Epidermal melanocyte (primary cell): ENCODE data around the gene SIAH3.
"Not testable (repeated sequence)": the region's sequence is repeated elsewhere in the genome, so short reads cannot be mapped to it uniquely, and the experiment has no call there.

Source experiments
- DNase-seq: peaks from one replicate; pipeline ENCODE4 v3.0.0; 2011; ENCODE audit warnings: low spot score; ENCODE audit not compliant: insufficient read length

SIAH3 gene, protein sequence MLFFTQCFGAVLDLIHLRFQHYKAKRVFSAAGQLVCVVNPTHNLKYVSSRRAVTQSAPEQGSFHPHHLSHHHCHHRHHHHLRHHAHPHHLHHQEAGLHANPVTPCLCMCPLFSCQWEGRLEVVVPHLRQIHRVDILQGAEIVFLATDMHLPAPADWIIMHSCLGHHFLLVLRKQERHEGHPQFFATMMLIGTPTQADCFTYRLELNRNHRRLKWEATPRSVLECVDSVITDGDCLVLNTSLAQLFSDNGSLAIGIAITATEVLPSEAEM

DNA sequence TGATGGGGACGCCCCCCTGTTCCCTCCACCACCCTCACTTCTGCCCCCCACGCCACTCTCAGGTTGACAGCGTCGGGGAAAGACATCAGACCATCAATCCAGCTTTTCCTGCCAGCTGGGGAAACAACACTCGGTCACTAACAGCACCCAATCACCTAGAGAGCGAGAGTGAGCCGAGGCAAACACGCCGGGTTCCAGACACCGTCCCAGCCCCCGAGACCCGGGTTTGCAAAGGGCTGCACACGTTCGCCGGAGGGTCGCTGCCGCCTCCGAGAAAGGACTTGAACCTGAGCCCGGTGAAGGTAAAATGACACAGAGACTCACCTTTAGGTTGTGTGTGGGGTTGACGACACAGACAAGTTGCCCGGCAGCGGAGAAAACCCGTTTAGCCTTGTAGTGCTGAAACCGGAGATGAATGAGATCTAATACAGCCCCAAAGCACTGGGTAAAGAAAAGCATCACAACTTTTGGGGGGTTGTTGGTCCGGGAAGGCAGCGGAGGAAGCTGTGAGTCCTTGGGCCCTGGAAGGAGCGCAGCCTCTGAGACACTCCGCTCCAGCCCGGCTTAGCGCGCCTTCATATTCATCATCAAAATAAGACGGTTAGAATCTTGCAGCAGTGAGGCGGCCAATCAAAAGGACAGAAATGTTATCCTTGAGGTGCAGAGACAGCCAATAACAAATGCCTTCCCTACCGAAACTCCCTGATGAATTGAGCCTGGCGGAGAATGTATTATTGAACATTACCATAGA, at the start of gene SIAH3:
SIAH3 (minus strand) TSS at position 583 of the 751 bp plus-strand sequence; CDS start at position 459, 124 bp downstream.
- DNase-seq: no peak

DNA sequence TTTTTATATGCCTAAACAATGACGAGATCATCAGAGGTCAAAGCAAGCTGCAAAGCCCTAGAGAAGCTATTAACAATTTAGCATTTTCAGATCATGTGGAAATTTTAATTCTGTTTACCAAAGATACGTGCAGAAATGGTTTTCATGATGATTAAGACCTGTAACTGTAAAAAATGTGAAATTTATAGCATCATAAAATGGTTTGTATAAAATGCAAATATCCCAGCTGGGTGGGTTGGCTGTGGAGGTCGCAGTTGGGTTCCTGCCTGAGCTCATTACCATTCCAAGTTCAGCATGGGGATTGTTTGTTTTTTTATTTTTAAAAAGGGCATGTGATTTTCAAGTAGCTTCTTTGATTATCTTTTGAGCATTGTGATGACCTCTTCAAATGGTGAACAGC, 47.9 kb upstream of the SIAH3 start:
- no peak for DNase-seq

DNA sequence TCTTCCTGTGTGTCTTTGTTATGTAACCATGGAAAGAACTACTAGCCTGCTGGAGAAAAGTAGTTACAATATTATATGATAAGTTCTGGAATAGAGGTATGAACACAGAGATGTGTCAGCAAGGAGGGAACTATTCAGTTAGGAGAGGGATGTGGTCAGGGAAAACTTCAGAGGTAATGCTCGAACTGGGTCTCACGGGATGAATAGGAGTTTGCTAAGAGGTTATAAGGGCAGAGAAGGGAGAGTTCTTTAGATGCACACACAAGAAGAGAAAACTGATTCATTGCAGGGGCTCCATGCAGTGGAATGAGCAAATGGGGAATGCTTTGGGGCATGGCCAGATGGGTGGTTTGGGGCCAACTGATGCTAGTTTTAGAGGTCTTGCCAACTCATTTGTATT, 46.0 kb upstream of the SIAH3 start:
- DNase-seq: no peak

DNA sequence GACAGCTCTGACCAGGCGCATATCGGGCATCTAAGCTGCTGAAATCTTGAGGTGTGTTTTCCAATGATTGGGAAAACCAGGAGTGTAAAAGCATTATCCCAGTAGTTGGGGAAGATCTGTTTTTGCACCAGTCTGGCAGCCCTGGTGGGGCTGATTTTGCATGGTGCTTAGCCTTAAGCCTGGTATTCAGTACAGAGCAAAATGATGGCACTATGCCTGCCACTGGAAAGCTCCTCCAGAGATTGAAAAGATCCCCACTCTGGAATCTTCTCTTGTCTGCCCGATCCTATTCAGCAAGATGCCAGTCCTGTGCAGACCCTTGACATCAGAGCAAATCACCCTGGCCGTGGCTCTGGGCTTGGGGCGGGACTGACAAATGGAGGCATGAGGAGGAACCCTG, 44.7 kb upstream of the SIAH3 start:
- no peak for DNase-seq

DNA sequence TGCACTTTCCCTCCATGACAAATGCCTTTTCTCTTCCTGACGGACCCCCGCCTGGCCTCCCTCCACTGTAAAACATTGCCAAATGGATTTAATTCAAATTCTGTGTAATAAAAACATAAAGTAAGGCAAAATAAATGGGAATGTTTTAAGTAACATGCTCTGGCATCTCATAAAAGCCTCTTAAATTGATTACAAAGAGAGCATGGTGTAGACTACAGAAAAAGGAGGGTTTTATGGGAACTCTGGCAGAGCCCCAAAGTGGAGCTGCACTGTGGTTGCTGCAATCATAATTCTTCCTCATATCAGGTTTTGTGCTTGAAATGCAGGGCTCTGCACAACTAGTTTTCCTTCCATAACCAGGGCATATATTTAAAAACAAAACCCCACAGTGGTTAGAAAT, 44.3 kb upstream of the SIAH3 start:
- no peak for DNase-seq

DNA sequence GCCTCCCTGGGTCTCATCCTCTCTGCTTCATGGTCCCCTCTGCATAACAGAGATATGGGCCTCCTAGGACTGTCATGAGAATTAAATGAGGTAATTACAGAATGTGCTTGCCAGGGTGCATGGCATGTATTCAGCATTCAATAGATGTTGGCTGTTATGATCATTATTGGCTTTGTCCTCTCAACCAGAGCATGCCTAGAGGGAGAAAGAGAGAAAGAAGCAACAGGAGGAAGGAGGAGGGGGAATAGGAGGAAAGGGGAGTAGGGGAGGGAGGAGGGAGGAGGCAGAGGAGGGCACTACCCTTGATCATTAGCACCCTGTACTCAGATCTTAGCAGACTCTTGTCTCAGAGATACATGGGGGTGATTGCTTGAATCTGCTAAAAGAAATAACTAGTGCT, 41.0 kb upstream of the SIAH3 start:
- no peak for DNase-seq

DNA sequence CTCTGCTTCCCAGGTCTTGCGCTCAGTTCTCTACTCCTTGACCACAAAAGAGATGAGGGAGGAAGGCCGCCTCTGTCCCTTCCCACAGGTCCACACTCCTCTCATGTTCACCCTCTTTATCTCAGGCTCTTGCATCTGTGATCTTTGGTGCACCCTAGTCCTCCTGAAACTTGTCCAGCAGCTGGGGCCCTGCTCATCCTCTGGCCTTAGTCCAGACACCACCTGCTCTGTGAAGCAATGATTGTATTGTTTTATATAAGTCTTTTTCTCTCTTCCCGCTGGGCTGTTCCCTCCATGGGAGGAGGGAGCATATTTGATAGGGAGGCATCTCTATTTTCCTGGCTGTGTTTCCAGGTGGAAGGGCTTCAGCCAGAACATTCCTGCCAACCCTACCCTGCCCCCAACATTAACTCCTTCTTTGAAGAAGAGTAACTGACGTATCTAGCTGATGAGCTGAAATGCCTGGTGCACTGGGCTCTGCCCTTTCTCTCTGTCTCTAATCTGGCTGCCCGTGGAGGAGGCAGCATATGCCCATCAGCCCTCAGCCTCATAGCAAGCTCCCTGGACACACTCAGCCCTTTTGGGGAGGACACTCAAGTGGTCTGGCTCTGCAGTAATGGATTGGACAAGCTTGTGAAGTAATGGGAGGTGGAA, 38.2 kb upstream of the SIAH3 start:
- DNase-seq: no peak

DNA sequence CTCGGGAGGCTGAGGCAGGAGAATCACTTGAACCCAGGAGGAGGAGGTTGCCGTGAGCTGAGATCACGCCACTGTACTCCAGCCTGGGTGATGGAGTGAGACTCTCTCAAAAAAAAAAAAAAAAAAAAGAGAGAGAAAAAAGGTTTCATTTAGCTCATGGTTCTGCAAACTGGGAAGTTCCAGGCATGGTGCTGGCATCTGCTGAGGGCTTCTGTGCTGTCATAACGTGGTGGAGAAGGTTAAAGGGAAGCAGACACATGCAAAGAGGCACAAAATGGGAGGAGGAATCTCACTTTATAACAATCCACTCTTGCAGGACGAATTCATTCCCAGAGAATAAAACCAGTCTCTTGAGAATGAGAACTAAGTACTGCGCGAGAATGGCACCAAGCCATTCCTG, 34.9 kb upstream of the SIAH3 start:
- DNase-seq: no peak

DNA sequence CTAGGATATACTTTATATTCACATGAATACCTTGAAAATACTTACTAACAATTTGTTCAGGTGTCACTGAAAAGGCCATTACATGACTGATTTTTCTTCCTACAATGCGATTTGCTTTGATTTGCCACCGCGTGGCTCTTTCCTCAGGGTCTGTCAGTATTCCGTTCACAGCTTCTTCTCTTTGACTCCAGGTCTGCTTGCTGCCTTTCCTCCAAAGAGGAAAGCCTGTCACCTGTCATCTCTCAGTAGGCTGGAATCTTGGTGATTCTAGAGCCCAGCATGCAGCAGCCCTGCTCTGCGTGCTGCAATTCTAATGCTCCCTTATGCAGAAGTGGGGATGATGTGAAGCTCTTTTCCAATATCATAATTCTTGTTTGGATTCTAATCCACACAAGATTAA, 33.6 kb upstream of the SIAH3 start:
- no peak for DNase-seq

DNA sequence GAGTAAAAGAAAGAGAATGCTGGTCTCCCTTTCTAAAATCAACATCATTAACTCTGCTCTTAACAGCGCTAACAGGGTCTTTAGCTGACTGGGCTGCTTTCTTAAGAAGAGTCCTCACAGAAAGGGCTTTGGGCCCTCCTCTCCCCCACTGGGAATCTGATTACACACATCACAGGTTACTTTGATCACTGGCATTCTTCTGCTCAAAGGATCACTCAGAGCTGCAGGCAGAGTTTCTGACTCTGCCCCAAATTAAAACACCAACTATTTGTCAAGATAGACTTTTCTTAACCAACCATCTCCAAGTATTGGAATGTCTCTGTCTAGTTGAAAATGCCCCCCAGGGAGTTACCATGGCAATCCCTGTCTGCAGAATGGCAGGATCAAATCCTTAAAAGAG, 31.1 kb upstream of the SIAH3 start:
- DNase-seq: no peak

DNA sequence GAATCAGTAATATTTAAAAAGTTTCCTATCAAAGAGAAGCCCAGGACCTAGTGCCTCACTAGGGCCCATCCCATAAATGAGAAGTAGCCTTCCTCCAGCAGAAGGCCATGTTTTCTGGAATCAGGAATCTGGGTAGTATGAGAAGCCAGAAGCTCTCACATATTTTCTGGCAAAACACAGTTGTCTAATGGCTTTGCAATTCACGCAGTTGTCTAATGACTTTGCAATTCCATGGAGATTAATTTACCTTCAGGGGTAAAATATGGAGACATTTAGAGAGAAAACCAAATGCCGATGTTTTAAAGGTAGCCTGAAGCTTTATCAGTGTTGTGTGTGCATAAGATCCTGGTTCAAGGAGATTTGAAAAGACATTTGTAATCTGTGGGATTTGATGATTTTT, 29.8 kb upstream of the SIAH3 start:
- no peak for DNase-seq

DNA sequence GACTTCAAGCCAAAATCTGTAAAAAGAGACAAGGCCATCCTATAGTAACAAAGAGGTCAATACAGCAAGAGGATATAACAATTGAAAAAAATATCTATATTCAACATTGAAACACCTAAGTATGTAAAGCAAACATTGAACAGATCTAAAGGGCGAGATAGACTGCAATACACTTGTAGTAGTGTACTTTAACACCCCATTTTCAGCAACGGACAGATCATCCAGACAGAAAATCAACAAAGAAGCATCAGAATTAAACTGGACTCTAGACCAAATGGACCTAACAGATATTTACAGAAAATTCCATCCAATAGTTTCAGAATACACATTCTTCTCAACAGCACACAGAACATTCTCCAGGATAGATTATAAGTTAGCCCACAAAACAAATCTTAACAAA, 28.7 kb upstream of the SIAH3 start:
- no peak for DNase-seq

DNA sequence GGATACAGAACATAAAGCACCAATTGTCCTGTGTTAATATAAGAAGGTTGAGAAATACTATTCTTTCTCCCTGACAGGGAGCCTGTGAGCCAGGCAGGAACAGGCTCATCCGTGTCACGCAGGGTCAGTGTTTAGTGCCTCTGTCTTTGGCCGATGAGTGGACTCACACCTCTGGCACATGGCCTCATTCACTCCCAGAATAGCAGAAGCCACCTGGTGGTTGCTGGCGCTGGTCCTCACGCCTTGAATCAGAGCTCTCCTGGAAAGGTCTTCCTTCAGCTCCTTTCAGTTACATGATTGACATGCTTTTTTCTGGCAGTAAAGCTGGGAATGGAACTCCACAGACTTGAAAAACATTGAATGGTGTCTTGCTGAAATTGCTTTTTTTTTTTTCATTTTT, 28.1 kb upstream of the SIAH3 start:
- DNase-seq: no peak

DNA sequence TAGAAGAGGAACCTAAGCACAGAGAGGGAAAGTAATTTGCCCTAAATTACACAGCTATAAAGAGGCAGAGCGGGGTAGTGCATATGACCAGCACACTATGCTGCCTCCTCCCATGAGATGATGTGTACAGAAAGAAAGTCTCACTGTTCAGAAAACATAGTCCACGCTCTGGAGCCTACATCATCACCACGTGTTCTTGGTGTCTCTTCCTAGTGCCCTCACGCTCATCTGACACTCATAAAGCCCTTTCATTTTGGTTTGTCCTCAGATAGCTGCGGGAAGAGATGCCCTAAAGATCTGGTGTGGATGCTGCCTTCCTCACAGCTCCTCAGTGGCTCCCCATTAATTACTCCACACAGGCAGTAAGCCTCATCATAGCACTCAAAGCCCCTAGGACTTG, 27.4 kb upstream of the SIAH3 start:
- DNase-seq: no peak

DNA sequence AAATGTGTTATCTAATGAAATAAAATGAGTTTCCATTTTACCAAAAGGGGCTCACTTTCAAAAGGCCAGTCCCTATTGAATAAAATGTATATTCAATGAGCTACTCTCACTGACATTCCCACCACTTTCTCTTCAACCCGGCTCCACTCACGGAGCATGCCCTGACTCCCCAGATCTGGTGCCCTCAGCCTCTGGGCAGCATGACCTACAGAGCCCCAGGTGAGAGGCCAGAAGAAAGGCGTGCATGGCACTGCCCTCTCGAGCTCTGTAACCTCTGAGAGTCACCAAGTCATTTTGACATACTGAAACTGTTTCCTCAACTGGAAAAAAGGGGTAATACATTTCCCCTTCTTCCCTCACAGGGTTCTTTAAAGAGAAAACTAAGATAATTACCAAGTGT, 25.2 kb upstream of the SIAH3 start:
- DNase-seq: no peak

DNA sequence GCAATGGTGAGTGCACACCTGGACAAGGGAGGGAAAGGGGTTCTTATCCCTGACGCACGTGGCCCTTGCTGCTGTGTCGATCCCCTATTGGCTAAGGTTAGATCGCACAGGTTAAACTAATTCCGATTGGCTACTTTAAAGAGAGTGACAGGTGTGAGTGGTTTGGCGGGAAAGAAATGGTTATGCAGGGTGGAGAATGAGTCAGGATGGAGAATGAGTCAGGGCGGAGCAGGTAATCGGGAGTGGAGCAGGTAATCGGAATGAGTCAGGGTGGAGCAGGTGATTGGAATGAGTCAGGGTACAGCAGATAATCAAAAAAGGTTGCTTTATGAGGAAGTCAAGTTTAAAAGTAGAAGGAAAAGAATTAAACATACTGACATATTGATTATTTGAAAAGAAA, 24.4 kb upstream of the SIAH3 start:
- DNase-seq: no peak

DNA sequence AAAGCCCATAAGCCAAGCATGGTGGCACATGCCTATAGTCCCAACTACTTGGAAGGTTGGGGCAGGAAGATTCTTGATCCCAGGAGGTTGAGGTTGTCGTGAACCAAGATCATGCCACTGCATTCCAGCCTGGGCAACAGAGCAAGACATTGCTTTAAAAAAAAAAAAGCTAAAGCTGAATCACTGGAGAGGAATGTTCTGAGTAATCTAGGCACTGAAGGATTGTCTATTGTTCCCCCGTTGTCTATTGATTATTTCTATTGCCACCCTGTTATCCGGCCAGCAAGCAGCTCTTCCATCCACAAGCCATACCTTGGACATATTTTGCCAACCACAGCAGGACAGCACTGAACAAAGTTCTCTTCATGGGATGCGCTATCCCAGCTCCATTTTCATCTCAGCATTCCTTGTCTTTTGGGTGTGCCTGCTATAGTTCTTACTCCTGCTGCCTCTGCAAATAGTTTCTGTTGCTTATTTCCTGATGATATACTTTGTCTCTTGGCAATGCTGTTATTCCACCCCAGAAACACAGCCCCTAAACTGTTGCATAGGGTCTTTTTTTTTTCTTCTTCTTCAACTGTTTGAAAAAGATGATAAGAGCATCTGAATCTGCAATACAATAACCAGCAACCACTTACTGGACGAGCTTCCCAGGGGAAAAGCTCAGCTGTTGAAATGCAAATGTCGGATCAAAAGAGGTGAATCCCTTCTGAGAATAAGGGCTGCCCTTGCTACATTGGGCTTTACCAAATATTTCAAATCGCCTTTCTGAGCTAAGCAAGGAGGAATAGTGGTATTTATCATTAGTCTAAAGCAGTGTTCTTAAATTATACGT, 22.2 kb upstream of the SIAH3 start:
- no peak for DNase-seq

DNA sequence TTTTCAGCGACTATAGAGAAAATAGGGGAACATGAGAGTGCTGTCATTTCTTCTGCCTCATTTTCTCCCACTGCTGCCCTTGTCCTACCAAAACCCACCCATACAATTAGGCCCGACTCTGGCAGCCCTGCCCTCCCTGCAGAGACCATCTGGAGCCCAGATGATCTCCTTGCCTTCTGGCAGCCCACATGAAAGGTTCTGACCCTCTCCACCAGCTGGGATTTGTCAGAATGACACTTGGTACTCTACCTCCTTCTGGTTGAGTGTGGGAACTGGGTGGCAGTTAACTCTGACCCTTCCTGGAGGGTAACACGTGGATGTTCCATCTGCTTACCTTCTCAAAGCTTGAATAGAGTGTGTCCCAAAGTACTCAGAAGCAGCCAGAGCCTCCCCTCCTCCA, 21.0 kb upstream of the SIAH3 start:
- no peak for DNase-seq

DNA sequence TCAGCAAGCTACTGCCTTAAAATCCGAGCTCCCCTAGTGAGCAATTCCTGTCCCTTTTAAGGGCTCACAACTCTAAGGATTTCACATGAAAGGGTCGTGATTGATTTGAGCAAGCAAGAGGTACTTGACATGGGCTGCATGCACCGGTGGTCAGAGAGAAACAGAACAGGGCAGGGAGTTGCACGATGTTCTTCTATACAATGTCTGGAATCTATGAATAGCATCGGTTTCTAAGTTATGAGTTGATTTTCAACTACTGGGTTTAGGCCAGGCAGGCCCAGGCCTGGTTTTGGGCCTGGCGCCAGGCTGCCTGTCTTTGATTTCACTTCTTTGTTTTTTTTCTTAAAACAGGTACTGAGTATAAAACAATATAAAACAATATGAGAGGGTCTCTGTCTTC, 19.6 kb upstream of the SIAH3 start:
- DNase-seq: not testable (repeated sequence)

DNA sequence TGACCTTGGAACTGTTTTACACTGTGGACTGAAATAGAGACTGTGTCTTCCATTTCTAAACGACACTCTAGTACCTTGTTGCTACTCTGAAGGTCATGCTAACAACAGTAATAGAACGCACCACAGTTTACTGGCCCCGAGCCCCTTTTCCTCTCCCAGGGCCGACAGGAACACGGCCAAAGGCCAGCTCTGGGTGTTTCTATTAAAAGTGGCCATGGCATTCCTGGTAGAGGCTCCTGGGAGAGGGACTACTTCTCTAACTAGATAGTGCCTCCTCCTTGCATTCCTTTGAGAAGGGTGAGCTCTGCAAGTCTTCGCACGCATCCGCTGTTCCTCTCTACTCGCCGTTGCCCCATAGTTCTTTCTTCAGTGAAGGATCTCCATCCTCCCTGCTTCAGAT, 18.7 kb upstream of the SIAH3 start:
- no peak for DNase-seq

DNA sequence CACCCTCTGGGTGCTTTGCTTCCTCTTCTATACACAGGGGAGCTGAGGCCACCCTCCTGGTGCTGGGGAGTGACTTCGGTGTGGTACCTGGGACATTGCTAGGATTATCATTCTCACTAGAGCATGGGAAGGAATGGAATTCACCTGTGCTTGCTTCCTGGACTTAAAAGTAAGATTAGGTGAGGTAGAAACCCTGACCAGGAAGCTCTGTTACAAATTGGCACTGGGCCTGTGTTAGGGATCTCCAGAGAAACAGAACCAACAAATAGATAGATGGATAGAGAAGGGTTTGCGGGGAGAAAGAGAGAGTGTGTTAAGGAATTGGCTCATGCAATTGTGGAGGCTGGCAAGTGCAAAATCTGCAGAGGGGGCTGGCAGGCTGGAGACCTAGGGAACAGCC, 13.9 kb upstream of the SIAH3 start:
- no peak for DNase-seq
